Measurements from ENCODE around the gene TBX6.

DNA sequence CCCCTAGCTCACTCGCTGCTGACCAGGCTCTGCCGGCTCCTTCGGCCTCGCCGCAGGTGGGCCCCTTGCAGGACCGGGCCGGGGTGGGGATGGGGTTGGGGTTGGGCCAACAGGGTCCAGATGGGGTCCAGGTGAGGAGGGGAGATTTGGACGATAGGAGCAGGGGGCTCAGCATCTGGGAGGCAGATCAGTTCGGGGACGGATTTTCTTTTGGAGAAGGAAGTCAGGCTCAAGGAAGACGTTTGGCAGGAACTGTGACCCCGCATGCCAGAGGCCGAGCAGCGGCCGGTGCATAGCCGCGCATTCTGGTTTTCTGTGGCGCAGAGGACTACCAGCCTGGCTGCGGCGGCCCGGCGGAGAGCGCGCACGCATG lies 27.0 kb downstream of the TBX6 start:
- TF ChIP-seq, protein P1, sequence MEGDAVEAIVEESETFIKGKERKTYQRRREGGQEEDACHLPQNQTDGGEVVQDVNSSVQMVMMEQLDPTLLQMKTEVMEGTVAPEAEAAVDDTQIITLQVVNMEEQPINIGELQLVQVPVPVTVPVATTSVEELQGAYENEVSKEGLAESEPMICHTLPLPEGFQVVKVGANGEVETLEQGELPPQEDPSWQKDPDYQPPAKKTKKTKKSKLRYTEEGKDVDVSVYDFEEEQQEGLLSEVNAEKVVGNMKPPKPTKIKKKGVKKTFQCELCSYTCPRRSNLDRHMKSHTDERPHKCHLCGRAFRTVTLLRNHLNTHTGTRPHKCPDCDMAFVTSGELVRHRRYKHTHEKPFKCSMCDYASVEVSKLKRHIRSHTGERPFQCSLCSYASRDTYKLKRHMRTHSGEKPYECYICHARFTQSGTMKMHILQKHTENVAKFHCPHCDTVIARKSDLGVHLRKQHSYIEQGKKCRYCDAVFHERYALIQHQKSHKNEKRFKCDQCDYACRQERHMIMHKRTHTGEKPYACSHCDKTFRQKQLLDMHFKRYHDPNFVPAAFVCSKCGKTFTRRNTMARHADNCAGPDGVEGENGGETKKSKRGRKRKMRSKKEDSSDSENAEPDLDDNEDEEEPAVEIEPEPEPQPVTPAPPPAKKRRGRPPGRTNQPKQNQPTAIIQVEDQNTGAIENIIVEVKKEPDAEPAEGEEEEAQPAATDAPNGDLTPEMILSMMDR (IDR thresholded peaks at IDR 0.05) = no peak
- TF ChIP-seq POLR2A (IDR thresholded peaks at IDR 0.05) = no peak
- no peak for TF ChIP-seq POLR2AphosphoS5 (IDR thresholded peaks at IDR 0.05; ENCODE audit: insufficient read depth in 1 of 2, low read depth in 1 of 2)

Data from vagina (tissue), 2 donors.